PC-3 (cell line): Measurements from ENCODE around the gene OR4P4. TPM values are rescaled to one million over a fixed set of nuclear protein-coding genes. Genes with fewer than 3 reads are reported as not detected.

Experiments
- ATAC-seq: fragments of 200-7000 bp; cut with Tn5 transposase; 2 replicates; pipeline ENCODE4 v1.9.1; 2020; ENCODE audit warnings: mild to moderate bottlenecking, moderate library complexity
- BruUV-seq: library from RNA; stranded (reverse); fragments of 400-500 nt; replicated peaks from 2 replicates; lab custom pipeline; 2021; lab: Mats Ljungman, UMichigan
- CTCF ChIA-PET: fragments of 300-600 bp; sonication (Branson Sonifier 250); formaldehyde crosslinking; loops from one replicate; lab custom pipeline; 2022; ENCODE audit warnings: antibody characterized with exemption; lab: Charles Lee
- POLR2A ChIA-PET: fragments of 300-600 bp; sonication (Branson Sonifier 250); formaldehyde crosslinking; loops from one replicate; lab custom pipeline; 2022; ENCODE audit warnings: antibody characterized with exemption; ENCODE audit not compliant: unreplicated experiment; lab: Charles Lee
- DNase-seq: peaks from one replicate; pipeline ENCODE4 v3.0.0-alpha.2; 2015
- H2AFZ ChIP-seq: fragments of 300-600 bp; sonication (generic); 2 replicates; pipeline ENCODE4 v1.6.0; 2016; ENCODE audit warnings: antibody characterized with exemption, low read length
- H3F3A ChIP-seq: fragments of 300-600 bp; sonication (generic); one replicate; pipeline ENCODE4 v1.6.0; 2017; ENCODE audit warnings: antibody characterized with exemption, low read length, control low read depth, mild to moderate bottlenecking; ENCODE audit not compliant: unreplicated experiment
- H3K27ac ChIP-seq: fragments of 300-600 bp; sonication (generic); 2 replicates; pipeline ENCODE4 v1.5.1; 2016; ENCODE audit warnings: mild to moderate bottlenecking, low read length
- H3K27me3 ChIP-seq: fragments of 300-600 bp; sonication (generic); 2 replicates; pipeline ENCODE4 v1.6.1; 2016; ENCODE audit warnings: low read length, mixed read lengths
- H3K36me3 ChIP-seq: fragments of 300-600 bp; sonication (generic); 2 replicates; pipeline ENCODE4 v1.6.1; 2016; ENCODE audit warnings: low read depth, mixed run types, low read length, mixed read lengths
- H3K4me1 ChIP-seq: fragments of 300-600 bp; sonication (generic); 2 replicates; pipeline ENCODE4 v1.5.1; 2016; ENCODE audit warnings: low read length; ENCODE audit not compliant: insufficient read depth
- H3K4me2 ChIP-seq: fragments of 300-600 bp; sonication (generic); 2 replicates; pipeline ENCODE4 v1.6.0; 2016; ENCODE audit warnings: low read length
- H3K4me3 ChIP-seq: fragments of 300-600 bp; sonication (generic); 2 replicates; pipeline ENCODE4 v1.5.1; 2016; ENCODE audit warnings: mild to moderate bottlenecking, low read length, mixed read lengths
- H3K79me2 ChIP-seq: fragments of 300-600 bp; sonication (generic); 2 replicates; pipeline ENCODE4 v1.6.1; 2017; ENCODE audit warnings: low read length, mixed read lengths
- H3K9ac ChIP-seq: fragments of 300-600 bp; sonication (generic); 2 replicates; pipeline ENCODE4 v1.6.0; 2016; ENCODE audit warnings: mild to moderate bottlenecking, low read length
- H3K9me2 ChIP-seq: fragments of 300-600 bp; sonication (generic); replicated peaks from 2 replicates; pipeline ENCODE4 v1.6.1; 2016; ENCODE audit warnings: mixed run types, low read length, mixed read lengths
- H3K9me3 ChIP-seq: fragments of 300-600 bp; sonication (generic); 2 replicates; pipeline ENCODE4 v1.6.1; 2016; ENCODE audit warnings: low read length, mixed read lengths
- H4K20me1 ChIP-seq: fragments of 300-600 bp; sonication (generic); 2 replicates; pipeline ENCODE4 v1.6.1; 2016; ENCODE audit warnings: low read length, mixed read lengths
- EZH2 ChIP-seq: fragments of 300-600 bp; sonication (generic); IDR thresholded peaks from one replicate; pipeline ENCODE4 v1.6.1; 2017; ENCODE audit warnings: antibody characterized with exemption, mild to moderate bottlenecking, low read length; ENCODE audit not compliant: unreplicated experiment
- EZH2phosphoT487 ChIP-seq: fragments of 300-600 bp; sonication (generic); IDR thresholded peaks from 2 replicates; pipeline ENCODE4 v1.6.1; 2018; ENCODE audit warnings: mild to moderate bottlenecking, antibody characterized with exemption, low read length, borderline replicate concordance
- intact Hi-C: fragments of 100-400 bp; cut with micrococcal nuclease; formaldehyde crosslinking; loops from 2 replicates; pipeline ENCODE4 v1.9.0; 2023
- total RNA-seq: library from RNA; depleted of rRNA; stranded (reverse); fragments of >200 nt; gene quantifications from 2 replicates; pipeline ENCODE4 v1.2.3, GENCODE V29; 2014
- TF ChIP-seq, protein P1 (sequence below): fragments of 300-600 bp; sonication (generic); conservative IDR thresholded peaks from 2 replicates; pipeline ENCODE4 v1.5.1; 2017; ENCODE audit warnings: antibody characterized with exemption, low read depth, mild to moderate bottlenecking, low read length

OR4P4 gene
- total RNA-seq, 1 experiment from 2014 or later = not detected

DNA sequence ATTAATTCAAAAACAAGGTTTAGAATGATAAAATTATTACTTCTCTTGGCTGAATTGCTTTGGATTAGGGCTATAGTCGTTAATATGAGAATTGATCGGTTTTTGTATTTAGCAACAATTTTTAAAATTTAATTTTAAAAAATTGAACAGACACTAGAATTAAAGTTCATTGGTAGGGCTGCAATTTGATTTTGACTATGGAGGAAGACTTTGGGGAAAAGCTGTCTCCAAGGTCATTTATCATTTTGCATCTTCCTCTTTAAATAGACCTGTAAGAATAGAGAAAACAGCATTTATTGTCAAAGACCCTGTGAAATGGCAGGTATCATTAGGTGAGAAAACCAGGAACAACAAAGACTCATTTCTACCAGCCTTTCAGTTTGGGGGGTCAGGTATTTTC lies 13.1 kb downstream of the OR4P4 start, which contains the start of gene OR4S2:
TSS of gene OR4S2 (plus strand) at position 301 of the 400 bp plus-strand sequence. CDS start 2,577 bp downstream, outside the sequence.
- Histone ChIP-seq H4K20me1 (no peaks in the 10 kb centered on the region), H3K27me3 (no peaks in the 10 kb centered on the region), H3K4me1 (no peaks in the 10 kb centered on the region), H3K9me3 (no peaks in the 10 kb centered on the region), H3K36me3 (no peaks in the 10 kb centered on the region), H3K79me2 (no peaks in the 10 kb centered on the region), H3K9ac (no peak within 1 kb of the TSS), H2AFZ (no peak within 1 kb of the TSS), H3K4me3 (no peak within 1 kb of the TSS), H3F3A (no peaks in the 10 kb centered on the region), H3K9me2 (no peaks in the 10 kb centered on the region), H3K27ac (no peak within 1 kb of the TSS), H3K4me2 (no peak within 1 kb of the TSS)
- no TSS peak for BruUV-seq
- intact Hi-C loops = no loop called here
- POLR2A ChIA-PET = no interaction called here
- no peak for ATAC-seq
- TF ChIP-seq EZH2 (no peak), EZH2phosphoT487 (no peak)
- TF ChIP-seq, protein P1, sequence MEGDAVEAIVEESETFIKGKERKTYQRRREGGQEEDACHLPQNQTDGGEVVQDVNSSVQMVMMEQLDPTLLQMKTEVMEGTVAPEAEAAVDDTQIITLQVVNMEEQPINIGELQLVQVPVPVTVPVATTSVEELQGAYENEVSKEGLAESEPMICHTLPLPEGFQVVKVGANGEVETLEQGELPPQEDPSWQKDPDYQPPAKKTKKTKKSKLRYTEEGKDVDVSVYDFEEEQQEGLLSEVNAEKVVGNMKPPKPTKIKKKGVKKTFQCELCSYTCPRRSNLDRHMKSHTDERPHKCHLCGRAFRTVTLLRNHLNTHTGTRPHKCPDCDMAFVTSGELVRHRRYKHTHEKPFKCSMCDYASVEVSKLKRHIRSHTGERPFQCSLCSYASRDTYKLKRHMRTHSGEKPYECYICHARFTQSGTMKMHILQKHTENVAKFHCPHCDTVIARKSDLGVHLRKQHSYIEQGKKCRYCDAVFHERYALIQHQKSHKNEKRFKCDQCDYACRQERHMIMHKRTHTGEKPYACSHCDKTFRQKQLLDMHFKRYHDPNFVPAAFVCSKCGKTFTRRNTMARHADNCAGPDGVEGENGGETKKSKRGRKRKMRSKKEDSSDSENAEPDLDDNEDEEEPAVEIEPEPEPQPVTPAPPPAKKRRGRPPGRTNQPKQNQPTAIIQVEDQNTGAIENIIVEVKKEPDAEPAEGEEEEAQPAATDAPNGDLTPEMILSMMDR = no peak
- CTCF ChIA-PET = no interaction called here
- no peak for DNase-seq

DNA sequence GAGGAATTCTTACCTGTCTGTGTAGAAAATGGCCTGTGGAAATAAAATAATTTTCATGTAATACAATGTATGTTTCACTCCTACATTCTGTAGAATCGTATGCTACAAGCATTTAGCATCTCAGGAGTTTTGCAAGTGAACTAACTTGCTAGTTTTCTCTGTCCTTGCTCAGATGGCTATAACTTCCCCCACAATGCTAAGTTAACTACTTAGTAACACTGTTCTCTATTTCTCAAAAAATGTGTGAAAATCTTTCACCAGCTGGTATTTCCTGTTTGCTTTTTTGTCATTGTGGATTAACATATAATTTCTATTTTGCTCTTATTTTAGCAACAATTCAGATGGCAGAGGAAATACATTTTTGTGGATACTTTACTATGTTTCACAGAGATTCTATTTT lies 17.6 kb downstream of the OR4P4 start:
- no peaks in the 10 kb centered on the region for H3K9me2 ChIP-seq
- no peak overlapping the region for H3K4me3 ChIP-seq
- H2AFZ ChIP-seq = no peak overlapping the region
- H4K20me1 ChIP-seq = no peaks in the 10 kb centered on the region
- POLR2A ChIA-PET = no interaction called here
- ATAC-seq = no peak
- no peaks in the 10 kb centered on the region for H3K79me2 ChIP-seq
- no peak overlapping the region for H3K4me2 ChIP-seq
- no peaks in the 10 kb centered on the region for H3K27me3 ChIP-seq
- no peak for DNase-seq
- intact Hi-C loops = no loop called here
- H3K9me3 ChIP-seq = no peaks in the 10 kb centered on the region
- H3K27ac ChIP-seq = no peak overlapping the region
- TF ChIP-seq EZH2phosphoT487 (no peak), EZH2 (no peak)
- TF ChIP-seq, protein P1 = no peak
- CTCF ChIA-PET = no interaction called here
- no TSS peak for BruUV-seq
- H3K9ac ChIP-seq = no peak overlapping the region
- H3F3A ChIP-seq = no peaks in the 10 kb centered on the region
- no peaks in the 10 kb centered on the region for H3K36me3 ChIP-seq
- peaks cover 7% of the 10 kb centered on the region; the same call in 1 of the 2 replicates for H3K4me1 ChIP-seq

DNA sequence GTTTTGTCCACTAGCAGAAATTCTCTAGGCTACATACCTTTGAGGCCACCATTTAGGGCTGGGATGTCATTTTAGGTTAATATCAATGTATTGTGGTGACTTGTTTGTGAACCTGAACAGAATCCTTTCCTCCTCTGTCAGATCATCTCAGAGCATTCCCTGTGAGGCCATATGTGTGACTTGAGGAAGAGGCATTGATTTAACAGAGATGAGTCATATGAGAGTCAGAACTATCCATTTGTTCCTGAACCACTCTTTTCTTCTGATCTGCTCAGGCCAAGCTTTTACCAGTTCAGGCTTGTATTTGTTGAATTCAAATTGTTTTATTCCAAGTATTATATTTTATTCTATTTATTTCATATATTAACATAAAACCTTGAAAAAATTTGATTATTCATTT lies 20.2 kb downstream of the OR4P4 start:
- H2AFZ ChIP-seq = no peak overlapping the region
- H3K4me2 ChIP-seq = no peak overlapping the region
- intact Hi-C loops = no loop called here
- no peaks in the 10 kb centered on the region for H3K36me3 ChIP-seq
- no peaks in the 10 kb centered on the region for H3K9me3 ChIP-seq
- H3K9ac ChIP-seq = no peak overlapping the region
- H3K9me2 ChIP-seq = no peaks in the 10 kb centered on the region
- BruUV-seq = no TSS peak
- peak overlapping the region; percentile 21; the same call in 1 of the 2 replicates for H3K27ac ChIP-seq
- no peaks in the 10 kb centered on the region for H3F3A ChIP-seq
- no peak for TF ChIP-seq EZH2phosphoT487
- TF ChIP-seq EZH2 = no peak
- TF ChIP-seq, protein P1 = no peak
- CTCF ChIA-PET = no interaction called here
- no peaks in the 10 kb centered on the region for H3K79me2 ChIP-seq
- DNase-seq (peak; percentile 44), ATAC-seq (no peak)
- H4K20me1 ChIP-seq = no peaks in the 10 kb centered on the region
- H3K4me3 ChIP-seq = no peak overlapping the region
- POLR2A ChIA-PET = no interaction called here
- no peaks in the 10 kb centered on the region for H3K27me3 ChIP-seq
- H3K4me1 ChIP-seq = peaks cover 25% of the 10 kb centered on the region
